ENCODE results near the gene E4F1.
"Not testable (repeated sequence)": the region's sequence is repeated elsewhere in the genome, so short reads cannot be mapped to it uniquely, and the experiment has no call there.

E4F1 gene

GRCh38 chr16:2250652-2251295, 27.4 kb downstream of the E4F1 start:
- DNase-seq, result no peak

- peak; percentile 91 for DNase-seq
These were observed 28.1 kb downstream of the E4F1 start, which contains the start of gene ECI1 for GRCh38 chr16:2251296-2252111. TSS of gene ECI1 (minus strand) at chr16:2251587. CDS start at chr16:2251566, 21 bp downstream.

GRCh38 chr16:2252806-2253148, 29.4 kb downstream of the E4F1 start:
- no peak for DNase-seq

GRCh38 chr16:2253293-2253692, 29.9 kb downstream of the E4F1 start:
- no peak for DNase-seq

GRCh38 chr16:2256531-2257140, 33.2 kb downstream of the E4F1 start:
- no peak for DNase-seq

- no peak for DNase-seq
These were observed 34.3 kb downstream of the E4F1 start for GRCh38 chr16:2257726-2258125.

GRCh38 chr16:2258530-2258929, 35.1 kb downstream of the E4F1 start:
- not testable (repeated sequence) for DNase-seq

GRCh38 chr16:2260250-2260649, 36.9 kb downstream of the E4F1 start:
- no peak for DNase-seq

- DNase-seq, result not testable (repeated sequence)
These were observed 39.6 kb downstream of the E4F1 start for GRCh38 chr16:2263026-2263425.

- not testable (repeated sequence) for DNase-seq
These were observed 43.5 kb downstream of the E4F1 start for GRCh38 chr16:2266887-2267286.

- not testable (repeated sequence) for DNase-seq
These were observed 44.1 kb downstream of the E4F1 start for GRCh38 chr16:2267505-2267912.

GRCh38 chr16:2267913-2268666, 44.7 kb downstream of the E4F1 start, which contains the start of gene RNPS1:
TSS of gene RNPS1 (minus strand) at chr16:2268126. CDS start at chr16:2264643, 3,483 bp downstream.
- DNase-seq, result peak; percentile 96

- no peak for DNase-seq
These were observed 46.7 kb downstream of the E4F1 start for GRCh38 chr16:2270070-2270462.

GRCh38 chr16:2270588-2271470, 47.4 kb downstream of the E4F1 start:
- DNase-seq, result no peak

- DNase-seq, result no peak
These were observed 48.6 kb downstream of the E4F1 start for GRCh38 chr16:2271848-2272461.

- DNase-seq, result no peak
These were observed 50.1 kb downstream of the E4F1 start for GRCh38 chr16:2273484-2273883.

GRCh38 chr16:2273931-2274330, 50.5 kb downstream of the E4F1 start:
- no peak for DNase-seq

- DNase-seq, result no peak
These were observed 52.3 kb downstream of the E4F1 start for GRCh38 chr16:2275476-2276367.

- DNase-seq, result no peak
These were observed 53.2 kb downstream of the E4F1 start for GRCh38 chr16:2276368-2277195.
